Lower leg skin (tissue), 3 donors: ENCODE measurements around the gene TLR1.

Experiments
- POLR2A ChIP-seq, 2 donors: fragments of 450-650 bp; IDR thresholded peaks; one replicate each; pipeline ENCODE4 v1.6.1; 2016 to 2017; ENCODE audit warnings: antibody characterized with exemption in 2 of 2, mild to moderate bottlenecking in 1 of 2, moderate library complexity in 1 of 2
- TF ChIP-seq, protein P1 (sequence below), 3 donors: fragments of 450-650 bp; IDR thresholded peaks; one replicate each; pipeline ENCODE4 v1.5.1; 2016; ENCODE audit warnings: antibody characterized with exemption in 3 of 3, mild to moderate bottlenecking in 3 of 3, moderate library complexity in 2 of 3

DNA sequence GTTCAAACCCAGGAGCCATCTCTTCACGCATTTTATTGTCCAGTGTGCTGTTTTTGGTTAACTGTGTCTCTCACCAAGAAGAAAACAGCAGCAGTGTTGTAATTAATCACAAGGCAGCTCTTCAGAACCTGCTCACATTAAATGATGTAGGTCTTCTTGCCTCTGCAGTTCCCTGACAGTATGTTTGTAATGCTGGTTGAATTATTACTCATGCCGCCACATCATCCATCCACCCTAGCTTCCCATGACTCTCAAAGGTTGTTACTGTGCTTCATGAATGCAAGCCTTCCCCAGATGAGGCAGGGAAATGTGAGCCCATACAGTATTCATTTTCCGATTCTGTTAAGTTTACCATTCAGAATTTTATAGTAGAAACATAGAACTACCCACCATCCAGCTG lies 39.2 kb downstream of the TLR1 start:
- TF ChIP-seq, protein P1, sequence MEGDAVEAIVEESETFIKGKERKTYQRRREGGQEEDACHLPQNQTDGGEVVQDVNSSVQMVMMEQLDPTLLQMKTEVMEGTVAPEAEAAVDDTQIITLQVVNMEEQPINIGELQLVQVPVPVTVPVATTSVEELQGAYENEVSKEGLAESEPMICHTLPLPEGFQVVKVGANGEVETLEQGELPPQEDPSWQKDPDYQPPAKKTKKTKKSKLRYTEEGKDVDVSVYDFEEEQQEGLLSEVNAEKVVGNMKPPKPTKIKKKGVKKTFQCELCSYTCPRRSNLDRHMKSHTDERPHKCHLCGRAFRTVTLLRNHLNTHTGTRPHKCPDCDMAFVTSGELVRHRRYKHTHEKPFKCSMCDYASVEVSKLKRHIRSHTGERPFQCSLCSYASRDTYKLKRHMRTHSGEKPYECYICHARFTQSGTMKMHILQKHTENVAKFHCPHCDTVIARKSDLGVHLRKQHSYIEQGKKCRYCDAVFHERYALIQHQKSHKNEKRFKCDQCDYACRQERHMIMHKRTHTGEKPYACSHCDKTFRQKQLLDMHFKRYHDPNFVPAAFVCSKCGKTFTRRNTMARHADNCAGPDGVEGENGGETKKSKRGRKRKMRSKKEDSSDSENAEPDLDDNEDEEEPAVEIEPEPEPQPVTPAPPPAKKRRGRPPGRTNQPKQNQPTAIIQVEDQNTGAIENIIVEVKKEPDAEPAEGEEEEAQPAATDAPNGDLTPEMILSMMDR (IDR thresholded peaks at IDR 0.05), result no peak
- TF ChIP-seq POLR2A (IDR thresholded peaks at IDR 0.05), result no peak
